H1 (cell line): ENCODE measurements around the gene VEGFD. TPM values are rescaled to one million over a fixed set of nuclear protein-coding genes. Genes with fewer than 3 reads are reported as not detected.
A peak's percentile ranks its signal among the peaks of the same experiment; 100 is the strongest.

ENCODE experiments used
- CTCF ChIA-PET: fragments of 300-600 bp; sonication (Branson Sonifier 250); formaldehyde crosslinking; loops from one replicate; lab custom pipeline; 2021; ENCODE audit not compliant: partially characterized antibody; lab: Charles Lee
- POLR2A ChIA-PET: fragments of 300-600 bp; sonication (Branson Sonifier 250); formaldehyde crosslinking; loops from one replicate; lab custom pipeline; 2021; ENCODE audit warnings: inconsistent platforms; ENCODE audit not compliant: partially characterized antibody; lab: Charles Lee
- DNase-seq, 2 experiments: peaks; one replicate each; pipeline versions ENCODE4 v3.0.0 to v3.0.0-alpha.2; 2010 to 2022; ENCODE audit warnings: low spot score in 2 of 2, low read depth in 1 of 2, mixed read lengths in 1 of 2
- FAIRE-seq: peaks from 2 replicates; lab custom pipeline; 2011; peaks lifted over from hg19 to GRCh38; lab: Jason Lieb, UNC
- H2AFZ ChIP-seq: 2 replicates; pipeline ENCODE4 v1.8.1; 2012; ENCODE audit warnings: low read length, inconsistent platforms
- H2AK5ac ChIP-seq: 2 replicates; pipeline ENCODE4 v1.6.1; 2013; ENCODE audit warnings: low read depth, low read length
- H2BK120ac ChIP-seq: replicated peaks from 2 replicates; pipeline ENCODE3; 2013; ENCODE audit warnings: low read depth, low read length, inconsistent platforms
- H2BK12ac ChIP-seq: 2 replicates; pipeline ENCODE4 v1.6.1; 2013; ENCODE audit warnings: low read depth, low read length
- H2BK15ac ChIP-seq: 2 replicates; pipeline ENCODE4 v1.6.1; 2013; ENCODE audit warnings: low read length
- H2BK20ac ChIP-seq: 2 replicates; pipeline ENCODE4 v1.6.1; 2013; ENCODE audit warnings: low read length
- H2BK5ac ChIP-seq: 2 replicates; pipeline ENCODE4 v1.6.1; 2013; ENCODE audit warnings: low read depth, low read length
- H3K14ac ChIP-seq: 2 replicates; pipeline ENCODE4 v1.6.1; 2013; ENCODE audit warnings: inconsistent platforms; ENCODE audit not compliant: insufficient read length
- H3K18ac ChIP-seq: 2 replicates; pipeline ENCODE4 v1.6.1; 2013; ENCODE audit warnings: low read length; ENCODE audit errors: extremely low read depth
- H3K23ac ChIP-seq: 2 replicates; pipeline ENCODE4 v1.6.1; 2013; ENCODE audit warnings: inconsistent platforms; ENCODE audit not compliant: insufficient read length
- H3K23me2 ChIP-seq: 2 replicates; pipeline ENCODE4 v1.6.1; 2013; ENCODE audit warnings: low read depth, low read length
- H3K27ac ChIP-seq: 2 replicates; pipeline ENCODE4 v1.6.1; 2011; ENCODE audit warnings: low read depth, low read length, inconsistent platforms
- H3K27me3 ChIP-seq, 4 experiments: replicated peaks in 1 of 4; 1 replicate in 1 of 4; 2 replicates in 3 of 4; pipeline versions ENCODE4 v1.6.1 to v1.8.1; 2011 to 2013; ENCODE audit warnings: low read length in 3 of 4, mild to moderate bottlenecking in 3 of 4, inconsistent platforms in 2 of 4, mixed read lengths in 2 of 4, moderate library complexity in 1 of 4; ENCODE audit not compliant: control insufficient read depth in 3 of 4, insufficient read depth in 3 of 4; ENCODE audit errors: extremely low read depth in 1 of 4
- H3K36me3 ChIP-seq, 4 experiments: 2 replicates each; pipeline versions ENCODE4 v1.6.1 to v1.8.1; 2011 to 2013; ENCODE audit warnings: mild to moderate bottlenecking in 4 of 4, low read length in 3 of 4, moderate library complexity in 2 of 4, control low read depth in 1 of 4, inconsistent platforms in 1 of 4; ENCODE audit not compliant: insufficient read depth in 4 of 4, control insufficient read depth in 2 of 4
- H3K4ac ChIP-seq: replicated peaks from 2 replicates; pipeline ENCODE3; 2013; ENCODE audit warnings: low read length, low read depth, mixed read lengths, inconsistent platforms; ENCODE audit not compliant: insufficient read length
- H3K4me1 ChIP-seq, 4 experiments: replicated peaks in 1 of 4; 1 replicate in 1 of 4; 2 replicates in 3 of 4; pipeline versions ENCODE4 v1.6.1 to v1.8.1; 2011 to 2013; ENCODE audit warnings: low read length in 3 of 4, inconsistent platforms in 2 of 4, mixed read lengths in 1 of 4; ENCODE audit not compliant: insufficient read depth in 4 of 4, control insufficient read depth in 3 of 4
- H3K4me2 ChIP-seq, 2 experiments: 2 replicates each; pipeline versions ENCODE4 v1.6.1 to v1.8.1; 2011 to 2013; ENCODE audit warnings: low read depth in 2 of 2, low read length in 2 of 2, control low read depth in 1 of 2, inconsistent platforms in 1 of 2, mild to moderate bottlenecking in 1 of 2; ENCODE audit not compliant: insufficient read depth in 1 of 2
- H3K4me3 ChIP-seq, 4 experiments: fragments of 200-600, 300-600 bp in 1 of 4; sonication (generic), shearing (Covaris generic), sonication (Bioruptor Twin) in 1 of 4; 2 replicates each; pipeline versions ENCODE4 v1.5.1 to v1.8.1; 2011 to 2016; ENCODE audit warnings: low read length in 4 of 4, low read depth in 3 of 4, control low read depth in 2 of 4, inconsistent platforms in 2 of 4, mild to moderate bottlenecking in 2 of 4, mixed read lengths in 1 of 4, moderate library complexity in 1 of 4; ENCODE audit not compliant: insufficient read depth in 2 of 4; ENCODE audit errors: extremely low read depth in 1 of 4
- H3K56ac ChIP-seq: replicated peaks from 2 replicates; pipeline ENCODE3; 2013; ENCODE audit warnings: low read depth, mild to moderate bottlenecking, mixed read lengths, low read length, inconsistent platforms; ENCODE audit not compliant: insufficient read length
- H3K79me1 ChIP-seq: 2 replicates; pipeline ENCODE4 v1.6.1; 2013; ENCODE audit warnings: low read depth, low read length, control low read depth
- H3K79me2 ChIP-seq, 2 experiments: 2 replicates each; pipeline versions ENCODE4 v1.6.1 to v1.8.1; 2012 to 2013; ENCODE audit warnings: low read length in 2 of 2, mild to moderate bottlenecking in 2 of 2, inconsistent platforms in 1 of 2; ENCODE audit not compliant: insufficient read depth in 2 of 2, control insufficient read depth in 1 of 2
- H3K9ac ChIP-seq, 4 experiments: replicated peaks in 1 of 4; 1 replicate in 1 of 4; 2 replicates in 3 of 4; pipeline versions ENCODE4 v1.6.1 to v1.8.1; 2011 to 2013; ENCODE audit warnings: low read depth in 3 of 4, low read length in 3 of 4, control low read depth in 2 of 4, mild to moderate bottlenecking in 2 of 4, moderate library complexity in 2 of 4, inconsistent platforms in 1 of 4; ENCODE audit errors: extremely low read depth in 1 of 4
- H3K9me3 ChIP-seq, 2 experiments: 2 replicates each; pipeline versions ENCODE4 v1.6.1 to v1.8.1; 2012 to 2013; ENCODE audit warnings: mild to moderate bottlenecking in 2 of 2, moderate library complexity in 2 of 2, control low read depth in 1 of 2, inconsistent platforms in 1 of 2, low read depth in 1 of 2, low read length in 1 of 2, mixed read lengths in 1 of 2; ENCODE audit not compliant: insufficient read depth in 2 of 2
- H4K20me1 ChIP-seq, 2 experiments: replicated peaks in 1 of 2; 2 replicates each; pipeline versions ENCODE3 to v1.8.1; 2011 to 2013; ENCODE audit warnings: inconsistent platforms in 2 of 2, low read length in 2 of 2, mild to moderate bottlenecking in 1 of 2; ENCODE audit not compliant: insufficient read depth in 2 of 2, control insufficient read depth in 1 of 2
- H4K5ac ChIP-seq: 2 replicates; pipeline ENCODE4 v1.6.1; 2013; ENCODE audit warnings: low read length, low read depth, mixed read lengths, inconsistent platforms; ENCODE audit not compliant: insufficient read length
- H4K8ac ChIP-seq: 2 replicates; pipeline ENCODE4 v1.8.0; 2013; ENCODE audit warnings: mild to moderate bottlenecking, moderate library complexity, low read length, inconsistent platforms; ENCODE audit not compliant: insufficient read depth; ENCODE audit errors: extremely low read depth
- H4K91ac ChIP-seq: replicated peaks from 2 replicates; pipeline ENCODE3; 2013; ENCODE audit warnings: low read length, mixed read lengths, inconsistent platforms; ENCODE audit not compliant: insufficient read length
- CREB1 ChIP-seq: IDR thresholded peaks from 2 replicates; pipeline ENCODE4 v1.6.1; 2012; ENCODE audit warnings: inconsistent platforms
- CTBP2 ChIP-seq: IDR thresholded peaks from 2 replicates; pipeline ENCODE4 v1.7.0; 2011; ENCODE audit warnings: borderline replicate concordance, mild to moderate bottlenecking, moderate library complexity, mixed read lengths, low read length; ENCODE audit not compliant: insufficient read depth, insufficient read length
- FOSL1 ChIP-seq: IDR thresholded peaks from 2 replicates; pipeline ENCODE4 v1.6.1; 2011; ENCODE audit warnings: mild to moderate bottlenecking, low read depth, low read length, moderate library complexity; ENCODE audit not compliant: insufficient read depth
- JUND ChIP-seq: IDR thresholded peaks from 2 replicates; pipeline ENCODE4 v1.6.1; 2011; ENCODE audit warnings: mild to moderate bottlenecking, improper control_type of control experiment, low read length
- KDM4A ChIP-seq: IDR thresholded peaks from one replicate; pipeline ENCODE4 v1.7.1; 2012; ENCODE audit warnings: low read depth, mild to moderate bottlenecking, moderate library complexity, low read length, inconsistent platforms; ENCODE audit not compliant: severe bottlenecking
- PHF8 ChIP-seq: fragments of 200-600 bp; sonication (generic); conservative IDR thresholded peaks from 2 replicates; pipeline ENCODE4 v1.7.1; 2012; ENCODE audit warnings: low read depth, mild to moderate bottlenecking, inconsistent platforms, low read length, moderate library complexity
- RFX5 ChIP-seq: IDR thresholded peaks from 2 replicates; pipeline ENCODE4 v1.6.1; 2011; ENCODE audit warnings: low read depth, low read length, improper control_type of control experiment, borderline replicate concordance
- SIN3A ChIP-seq, 2 experiments: IDR thresholded peaks in 1 of 2; conservative IDR thresholded peaks in 1 of 2; 2 replicates each; pipeline ENCODE4 v1.6.1; 2011 to 2012; ENCODE audit warnings: low read length in 2 of 2, improper control_type of control experiment in 1 of 2, low read depth in 1 of 2, mild to moderate bottlenecking in 1 of 2
- TAF7 ChIP-seq: optimal IDR thresholded peaks from 2 replicates; pipeline ENCODE3; 2011; ENCODE audit warnings: low read depth, mild to moderate bottlenecking, inconsistent platforms, low read length, moderate library complexity, borderline replicate concordance
- TBP ChIP-seq: IDR thresholded peaks from 2 replicates; pipeline ENCODE4 v1.6.1; 2011; ENCODE audit warnings: low read depth, low read length, improper control_type of control experiment
- TEAD4 ChIP-seq: IDR thresholded peaks from 2 replicates; pipeline ENCODE4 v1.6.1; 2012; ENCODE audit warnings: low read depth, low read length, inconsistent platforms, mixed read lengths
- USF2 ChIP-seq: IDR thresholded peaks from 2 replicates; pipeline ENCODE4 v1.6.1; 2011; ENCODE audit warnings: low read length, improper control_type of control experiment
- whole genome bisulfite sequencing, 2 experiments: shearing (Covaris generic) in 1 of 2; methylation state at CpG; one replicate each; pipeline versions ENCODE4 v1.1.6 to v1.1.7; 2013 to 2015; ENCODE audit warnings: low lambda C conversion rate in 2 of 2, mixed read lengths in 2 of 2, inconsistent platforms in 1 of 2, low coverage in 1 of 2, missing lambda C conversion rate in 1 of 2; ENCODE audit not compliant: insufficient replicate concordance in 2 of 2, insufficient coverage in 1 of 2, insufficient read length in 1 of 2; ENCODE audit errors: extremely low coverage in 1 of 2, missing lambda C conversion rate in 1 of 2; 5-methylcytosine and 5-hydroxymethylcytosine counted together
- polyA plus RNA-seq, 7 experiments: library from polyadenylated mRNA; depleted of rRNA in 3 of 7; stranded (reverse) in 5 of 7; unstranded in 2 of 7; fragments of >200 nt in 5 of 7; fragments of 200-250 nt in 2 of 7; gene quantifications; 1 replicate in 5 of 7; 2 replicates in 1 of 7; 4 replicates in 1 of 7; pipeline versions ENCODE4 v1.2.1 to v1.2.3, GENCODE V29; 2011 to 2013; ENCODE audit warnings: missing spikeins in 2 of 7, mixed read lengths in 2 of 7
- total RNA-seq: library from RNA; stranded (reverse); fragmentation: NEBNext Ultra II Directional; extraction: Animal tissue kit (Norgen Biotek cat#: 25700); gene quantifications from 2 replicates; pipeline ENCODE4 v1.2.1, GENCODE V29; 2021

VEGFD gene
- total and polyA plus RNA-seq, 2 of the 8 experiments (the other 6 are each of a cell fraction or from before 2014, with no cell fraction given) = 0.06 TPM; not detected in 1

- H2AFZ ChIP-seq = no peak overlapping the region
- POLR2A ChIA-PET = no interaction called here
- no peak for TF ChIP-seq FOSL1
- TF ChIP-seq SIN3A (conservative IDR thresholded peaks at IDR 0.05 in 1 of 2, IDR thresholded peaks at IDR 0.05 in 1 of 2; ENCODE audit: low read depth in 1 of 2, low read length in 2 of 2) = no peak
- TF ChIP-seq JUND = no peak
- no peak for TF ChIP-seq CTBP2
- TF ChIP-seq CREB1 = no peak
- TF ChIP-seq USF2 = no peak
- TF ChIP-seq KDM4A = no peak
- no peak for TF ChIP-seq PHF8
- no peak for TF ChIP-seq TAF7
- no peak for TF ChIP-seq TEAD4
- no peak for TF ChIP-seq RFX5
- no peak for TF ChIP-seq TBP
Observed at GRCh38 chrX:15350329-15350996, 33.8 kb downstream of the VEGFD start.

More at GRCh38 chrX:15350329-15350996, 33.8 kb downstream of the VEGFD start:
- H3K27ac ChIP-seq = no peak overlapping the region
- no peak overlapping the region for H3K9ac ChIP-seq
- FAIRE-seq (no peak), DNase-seq (peak in 1 of 2 experiments; percentile 45)
- H2BK120ac ChIP-seq = no peak overlapping the region
- H4K91ac ChIP-seq = no peak overlapping the region
- no peak overlapping the region for H2BK20ac ChIP-seq
- no peak overlapping the region for H4K8ac ChIP-seq
- CTCF ChIA-PET = interaction anchor here (0.6 to 6.7 kb wide), 10 partner anchors 8 to 306 kb away, joined by 3 to 106 read pairs (median 3); no protein-coding TSS in a partner anchor
- H2BK15ac ChIP-seq = no peak overlapping the region
- H3K4ac ChIP-seq = no peak overlapping the region
- H3K9me3 ChIP-seq = no peaks in the 10 kb centered on the region
- H3K4me3 ChIP-seq = no peak overlapping the region
- no peak overlapping the region for H3K56ac ChIP-seq
- H4K5ac ChIP-seq = no peak overlapping the region
- H3K23me2 ChIP-seq = no peaks in the 10 kb centered on the region
- 50% methylated on average over 4 of the region's 8 CpGs; no CpG with 5 or more reads in 1 of the 2 experiments for WGBS, 2 experiments
- H2BK5ac ChIP-seq = no peak overlapping the region
- no peak overlapping the region for H3K18ac ChIP-seq
- no peaks in the 10 kb centered on the region for H3K4me1 ChIP-seq
- H2AK5ac ChIP-seq = no peak overlapping the region
- no peak overlapping the region for H3K14ac ChIP-seq
- H3K79me2 ChIP-seq = no peaks in the 10 kb centered on the region
- H4K20me1 ChIP-seq = no peaks in the 10 kb centered on the region
- H3K23ac ChIP-seq = no peak overlapping the region
- no peak overlapping the region for H3K4me2 ChIP-seq
- no peaks in the 10 kb centered on the region for H3K79me1 ChIP-seq
- H3K27me3 ChIP-seq = no peaks in the 10 kb centered on the region
- H2BK12ac ChIP-seq = no peak overlapping the region
- H3K36me3 ChIP-seq = no peaks in the 10 kb centered on the region
